CMK (cell line): ENCODE data around the gene FSTL4.

Experiments
- DNase-seq: peaks from one replicate; pipeline ENCODE4 v3.0.0-alpha.2; 2010; ENCODE audit warnings: low read depth

The FSTL4 gene

DNA sequence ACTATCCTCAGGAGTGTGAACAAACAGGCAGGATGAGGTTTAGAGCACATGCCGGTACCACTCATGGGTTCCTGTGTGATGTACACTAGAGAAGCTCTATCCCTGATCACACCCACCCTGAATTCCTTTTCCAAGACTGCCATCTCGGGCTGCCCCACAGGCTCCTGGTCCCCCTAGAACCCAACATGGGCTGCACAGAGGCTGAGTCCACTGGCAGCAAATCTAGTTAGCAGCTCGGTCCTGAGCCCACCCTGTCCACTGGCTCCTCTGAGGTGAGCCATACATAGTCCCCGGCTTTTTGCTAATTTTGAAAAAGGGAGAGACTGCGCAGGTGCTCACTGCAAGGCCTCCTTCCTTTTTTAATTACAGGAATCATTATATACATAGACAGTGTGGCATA lies 227.0 kb downstream of the FSTL4 start:
- DNase-seq: no peak

DNA sequence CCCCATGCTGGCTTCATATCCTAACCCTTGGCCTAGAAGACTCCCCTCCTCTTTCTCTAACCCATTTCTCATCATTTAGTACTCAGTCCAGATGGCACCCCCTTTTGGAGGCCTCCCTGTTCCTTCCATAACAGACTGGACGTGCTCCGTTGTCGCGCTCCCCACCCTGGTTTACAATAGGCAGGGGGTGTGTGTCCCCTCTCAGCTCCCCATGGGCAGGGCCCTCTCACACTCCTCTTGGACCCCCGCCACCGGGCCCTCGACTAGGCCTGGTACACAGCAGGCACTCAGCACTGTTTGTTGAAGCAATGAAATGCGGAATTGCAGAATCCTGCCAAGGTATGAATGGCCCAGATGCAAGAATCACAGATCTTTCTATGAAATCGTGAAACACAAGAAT lies 227.4 kb downstream of the FSTL4 start:
- no peak for DNase-seq

DNA sequence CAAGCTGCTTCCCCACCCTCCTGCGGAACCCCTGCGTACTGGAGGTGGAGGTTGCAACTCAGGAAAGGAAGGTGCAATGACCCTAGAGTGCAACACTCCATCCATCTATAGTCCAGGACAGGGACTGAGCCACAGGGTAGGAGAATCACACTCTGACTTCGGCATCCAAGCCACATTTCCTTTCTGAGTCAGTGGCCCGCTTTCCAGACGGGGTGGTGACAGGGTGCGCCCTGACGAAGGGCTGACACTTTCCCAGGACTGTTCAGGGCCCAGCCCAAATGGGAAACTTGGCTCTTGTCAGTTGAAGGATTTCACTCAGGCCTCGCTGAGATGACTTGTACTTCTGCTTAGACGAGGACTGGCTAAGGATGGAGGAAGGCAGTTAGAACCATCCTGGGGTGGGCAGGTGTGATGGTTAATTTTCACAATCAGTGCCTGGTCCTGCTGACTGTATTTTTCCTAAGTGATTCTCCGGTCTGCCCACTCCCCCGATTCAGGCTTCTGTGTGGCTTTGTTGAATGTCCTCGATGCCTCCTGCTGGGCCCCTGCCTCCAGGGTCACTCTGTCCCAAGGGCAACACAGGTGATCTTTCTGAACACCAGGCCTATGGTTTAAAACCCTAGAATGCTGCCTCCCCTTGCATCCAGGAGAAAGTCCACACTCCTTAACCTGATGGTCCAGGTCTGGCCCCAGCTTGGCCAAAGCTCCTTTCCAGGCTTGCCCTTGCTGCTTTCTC lies 228.1 kb downstream of the FSTL4 start:
- no peak for DNase-seq

DNA sequence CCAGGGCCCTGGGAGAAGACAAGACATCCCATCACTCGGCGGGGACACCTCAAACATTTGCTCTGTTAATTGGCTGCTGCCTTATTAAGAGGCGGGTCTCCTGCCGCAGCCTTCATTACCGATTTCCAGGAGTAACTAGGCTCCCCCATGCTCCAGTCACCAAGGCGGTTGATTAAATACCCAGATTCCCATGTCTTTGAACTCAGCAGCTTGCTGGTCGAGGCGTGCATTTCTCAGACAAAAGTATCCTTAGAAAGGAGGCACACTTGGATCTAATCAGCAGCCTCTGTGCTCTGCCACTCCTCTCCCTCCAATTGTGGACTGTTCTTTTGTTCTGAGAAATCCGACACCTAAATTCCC lies 228.8 kb downstream of the FSTL4 start:
- no peak for DNase-seq

DNA sequence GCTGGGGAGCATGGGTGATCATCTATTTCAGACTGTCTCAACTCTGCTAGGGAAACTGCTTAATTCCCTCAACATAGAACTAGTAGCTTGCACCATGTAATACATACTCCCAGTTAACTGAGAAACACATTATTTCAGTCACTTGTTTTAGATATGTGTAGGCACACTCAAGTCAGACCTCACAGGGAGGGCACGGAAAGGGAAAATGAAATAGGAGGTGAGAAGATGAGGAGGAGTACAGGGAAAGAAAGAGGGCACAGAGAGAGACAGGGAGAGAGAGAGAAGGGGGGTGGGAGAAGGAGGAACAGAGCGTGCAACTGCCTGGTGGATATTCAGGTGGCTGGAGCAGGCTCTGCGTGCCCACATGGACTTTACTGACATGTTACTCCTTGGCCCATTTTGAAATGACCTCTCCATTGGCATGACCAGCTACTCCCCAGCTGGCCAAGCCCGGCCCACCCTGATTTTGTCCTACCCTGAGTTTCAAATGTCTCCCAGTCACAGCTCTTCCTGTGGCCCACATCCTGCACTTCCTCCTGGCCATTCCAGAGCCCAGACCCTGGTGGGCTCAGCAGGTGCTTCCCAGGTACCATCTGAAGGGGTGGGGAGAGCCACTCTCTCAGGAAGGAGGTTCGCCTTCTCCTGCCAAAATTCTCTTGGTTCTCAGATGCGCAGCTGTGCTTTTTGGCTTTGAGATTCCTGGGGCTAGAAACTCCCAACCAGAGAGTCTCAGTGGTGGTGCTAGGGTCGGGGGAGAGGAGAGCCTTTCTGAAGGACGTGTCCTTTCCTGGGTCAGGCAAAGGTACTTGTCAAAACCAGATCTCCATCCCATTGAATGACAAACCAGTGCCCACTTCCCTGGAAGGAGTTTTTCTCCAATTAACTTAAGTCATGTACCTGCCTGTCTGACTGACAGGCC lies 229.4 kb downstream of the FSTL4 start:
- no peak for DNase-seq

DNA sequence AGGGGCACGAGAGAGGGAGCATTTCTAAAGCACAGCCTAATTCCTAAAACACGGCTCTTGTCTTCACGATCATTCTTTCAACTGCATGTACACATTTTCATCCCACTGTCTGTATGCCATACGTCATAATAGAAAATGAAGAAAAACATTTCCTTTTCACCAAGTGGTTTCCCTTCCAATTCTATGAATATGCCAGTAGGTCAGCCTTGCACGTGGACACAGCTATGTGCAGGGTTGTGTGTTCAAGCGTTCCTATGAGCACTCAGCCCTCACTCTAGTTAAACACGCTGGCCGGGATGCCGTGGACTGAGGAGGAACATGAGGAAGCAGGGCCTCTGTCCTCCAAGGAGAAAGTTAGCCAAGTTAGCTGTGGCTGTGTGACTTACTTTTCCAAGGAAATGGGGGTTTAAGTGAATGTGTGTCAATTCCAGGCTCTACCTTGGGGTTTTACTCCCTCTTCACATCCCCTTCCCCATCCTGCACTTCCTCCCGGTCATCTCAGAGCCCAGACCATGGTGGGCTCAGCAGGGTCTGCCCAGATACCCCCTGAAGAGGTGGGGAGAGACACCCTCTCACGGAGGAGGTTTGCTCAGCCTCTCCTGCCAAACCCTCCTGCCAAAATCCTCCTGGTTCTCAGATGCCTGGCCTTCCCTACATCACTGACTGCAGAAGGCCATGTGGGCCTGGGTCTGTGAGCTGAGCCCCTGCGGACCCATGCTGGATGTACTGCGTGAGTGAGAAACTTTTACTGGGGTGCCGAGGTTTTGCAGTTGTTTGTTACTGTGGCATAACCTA lies 230.6 kb downstream of the FSTL4 start:
- no peak for DNase-seq

DNA sequence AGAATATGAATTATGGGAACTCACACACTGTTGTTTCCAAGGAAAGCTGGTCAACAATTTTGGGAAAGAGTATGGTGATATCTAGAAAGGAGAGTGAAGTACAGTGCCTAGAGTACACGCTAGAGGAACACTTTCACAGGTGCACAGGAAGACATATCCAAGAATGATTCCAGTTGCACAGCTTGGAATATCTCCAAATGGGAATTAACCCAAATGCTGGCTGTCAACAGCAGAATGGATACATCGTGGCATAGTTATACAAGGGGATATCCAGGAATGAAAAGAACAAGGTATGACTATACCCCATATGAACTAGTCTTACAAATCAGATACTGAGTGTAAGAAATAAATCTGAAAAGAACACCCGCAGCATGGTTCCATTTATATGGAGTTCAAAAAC lies 231.3 kb downstream of the FSTL4 start:
- DNase-seq: no peak

DNA sequence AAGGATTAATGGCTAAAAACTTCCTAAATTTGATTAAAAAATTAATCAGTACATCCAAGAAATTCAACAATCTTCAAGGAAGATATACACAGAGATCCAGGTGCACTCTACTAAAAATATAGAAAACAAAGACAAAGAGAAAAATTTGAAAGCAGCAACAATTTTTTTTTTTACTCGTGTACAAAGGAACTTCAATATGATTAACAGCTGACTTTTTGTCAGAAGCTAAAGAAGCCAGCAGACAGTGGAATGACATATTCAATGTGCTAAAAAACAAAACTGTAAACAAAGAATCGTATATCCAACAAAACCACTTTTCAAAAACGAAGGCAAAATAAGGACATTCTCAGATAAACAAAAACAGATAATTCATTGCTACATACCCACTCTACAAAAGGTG lies 234.6 kb downstream of the FSTL4 start:
- no peak for DNase-seq

DNA sequence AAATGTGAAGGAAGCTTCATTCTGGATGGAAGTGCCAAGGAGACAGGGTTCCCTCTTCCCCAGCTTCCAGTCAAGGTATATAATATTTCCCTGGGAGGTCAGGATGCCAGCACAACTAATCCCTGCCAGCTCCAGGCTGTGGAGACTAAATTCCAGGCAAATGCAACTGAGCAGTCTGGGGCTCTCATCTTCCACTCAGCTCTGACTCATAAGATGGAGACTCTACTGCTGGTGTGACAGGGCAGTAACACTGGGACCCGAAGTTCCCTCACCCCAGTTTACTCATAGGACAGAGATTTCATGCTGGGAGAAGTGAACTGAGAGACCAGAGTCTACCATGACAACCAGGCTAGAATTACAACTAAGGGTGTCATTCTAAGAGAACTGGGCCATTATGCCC lies 235.4 kb downstream of the FSTL4 start:
- no peak for DNase-seq

DNA sequence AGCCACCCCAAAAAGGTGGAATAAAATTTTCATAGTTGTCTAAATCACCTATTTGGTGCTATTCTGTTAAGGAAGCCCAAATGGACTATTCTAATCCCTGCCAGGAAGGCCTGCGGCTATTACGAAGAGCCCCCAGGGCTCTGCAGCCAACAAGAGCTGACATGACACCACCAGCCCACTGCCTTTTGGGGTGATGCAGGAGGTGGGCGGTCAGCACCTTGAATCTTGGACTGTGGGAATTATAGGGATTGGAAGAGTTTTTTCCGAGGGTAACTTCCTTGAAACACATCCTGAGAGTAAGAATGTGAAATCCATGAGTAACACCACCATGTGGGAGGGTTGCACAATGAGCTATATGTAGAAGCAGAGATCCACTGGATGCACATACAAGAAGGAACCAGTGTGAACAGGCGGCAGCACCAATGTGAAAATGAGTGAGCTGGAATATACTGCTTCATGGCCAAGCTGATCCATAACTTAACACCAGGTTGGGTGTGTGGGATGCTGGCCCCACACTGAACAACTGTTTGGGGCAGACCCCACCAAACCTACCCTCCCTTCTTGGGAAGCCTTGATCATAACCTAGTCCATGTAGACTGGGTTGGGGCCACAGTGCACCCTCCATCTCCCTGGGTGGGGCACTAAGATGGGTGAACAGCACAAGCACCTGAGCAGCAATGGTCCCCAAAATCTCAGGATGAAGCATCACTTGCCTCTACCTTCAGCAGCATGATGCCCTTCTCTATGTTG lies 239.0 kb downstream of the FSTL4 start:
- DNase-seq: no peak

DNA sequence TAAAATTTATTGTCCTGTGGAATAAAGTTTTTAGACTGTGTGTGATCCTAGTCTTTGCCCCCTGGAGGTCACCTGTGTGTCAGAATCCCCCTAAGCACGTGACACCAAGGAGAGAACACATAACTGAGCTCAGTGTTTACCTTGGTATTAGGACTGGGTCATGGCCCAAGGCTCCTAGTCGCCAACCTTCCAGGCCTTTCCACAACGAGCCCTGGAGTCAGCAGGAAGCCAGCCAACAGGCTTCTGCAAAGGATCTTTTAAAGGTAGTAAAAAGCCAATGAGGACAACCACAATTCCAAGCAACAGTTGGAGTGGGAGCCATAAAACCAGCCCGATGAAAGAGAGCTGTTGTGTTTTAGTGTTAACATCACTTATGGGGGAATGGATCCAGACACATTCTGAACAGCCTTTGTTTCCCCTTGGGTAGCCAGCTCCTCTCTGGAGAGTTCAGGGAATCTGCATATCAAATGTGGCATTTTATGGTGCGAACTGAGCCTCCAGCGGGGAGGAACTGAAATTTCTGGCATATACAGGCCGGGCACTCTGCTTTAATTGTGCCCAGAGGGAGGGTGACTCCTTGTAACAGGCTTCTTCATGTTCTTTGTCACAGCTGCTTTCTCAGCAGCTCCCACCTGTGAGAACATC lies 239.9 kb downstream of the FSTL4 start:
- no peak for DNase-seq

DNA sequence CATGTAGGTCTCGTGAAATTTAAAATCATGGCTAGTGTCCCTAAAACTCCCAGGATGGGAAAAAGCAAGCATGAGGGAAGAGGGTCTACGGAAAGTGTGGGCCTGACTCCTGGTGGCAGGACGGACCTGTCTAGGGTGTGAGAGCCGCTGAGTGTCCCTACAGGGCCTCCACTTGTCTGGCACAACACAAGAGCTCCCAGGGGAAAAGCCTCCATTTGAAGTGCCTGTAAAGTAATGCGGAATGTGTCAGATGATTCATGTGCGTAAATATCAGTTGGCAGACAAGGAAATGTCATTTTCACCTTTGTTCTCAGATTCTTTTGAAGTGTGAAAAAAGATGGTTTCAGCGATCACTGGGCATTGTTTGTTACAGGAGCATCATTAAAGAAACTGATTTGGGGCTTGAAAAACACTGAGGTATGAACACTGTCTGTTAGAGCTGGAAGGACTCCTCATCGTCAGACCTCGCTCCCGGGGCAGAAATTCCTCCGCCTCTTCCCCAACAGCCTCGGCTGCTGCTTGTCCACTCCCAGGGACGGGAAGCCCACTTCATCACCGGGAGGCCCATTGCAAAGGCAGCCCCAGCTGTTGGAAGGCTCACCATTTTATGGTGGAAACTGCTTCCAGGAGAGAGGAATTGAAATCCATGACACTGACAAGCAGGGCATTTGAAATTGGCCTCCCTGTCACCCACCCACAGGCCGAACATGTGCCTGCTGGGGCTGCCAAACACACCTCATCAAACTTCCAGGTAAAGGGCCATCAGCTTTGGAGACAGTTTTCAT lies 240.8 kb downstream of the FSTL4 start:
- no peak for DNase-seq

DNA sequence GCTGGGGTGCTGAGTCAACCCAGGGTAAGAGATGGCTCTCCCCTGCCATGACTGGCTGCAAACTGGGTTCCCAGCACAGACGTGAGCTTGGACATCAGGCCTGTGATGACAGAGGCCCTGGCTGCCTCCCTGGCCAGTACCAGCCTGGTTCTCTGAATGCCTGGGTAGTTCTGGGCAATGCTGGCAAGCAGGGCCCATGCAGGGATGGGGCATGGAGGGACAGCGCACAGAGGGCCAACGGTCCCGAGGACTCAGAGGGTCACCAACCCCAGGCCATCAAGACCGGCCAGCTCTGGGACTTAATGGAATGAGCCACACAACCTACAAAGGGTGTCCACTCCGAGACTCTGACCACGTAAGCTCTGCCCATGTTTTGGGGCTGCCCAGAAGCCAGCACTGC lies 241.4 kb downstream of the FSTL4 start:
- DNase-seq: no peak

DNA sequence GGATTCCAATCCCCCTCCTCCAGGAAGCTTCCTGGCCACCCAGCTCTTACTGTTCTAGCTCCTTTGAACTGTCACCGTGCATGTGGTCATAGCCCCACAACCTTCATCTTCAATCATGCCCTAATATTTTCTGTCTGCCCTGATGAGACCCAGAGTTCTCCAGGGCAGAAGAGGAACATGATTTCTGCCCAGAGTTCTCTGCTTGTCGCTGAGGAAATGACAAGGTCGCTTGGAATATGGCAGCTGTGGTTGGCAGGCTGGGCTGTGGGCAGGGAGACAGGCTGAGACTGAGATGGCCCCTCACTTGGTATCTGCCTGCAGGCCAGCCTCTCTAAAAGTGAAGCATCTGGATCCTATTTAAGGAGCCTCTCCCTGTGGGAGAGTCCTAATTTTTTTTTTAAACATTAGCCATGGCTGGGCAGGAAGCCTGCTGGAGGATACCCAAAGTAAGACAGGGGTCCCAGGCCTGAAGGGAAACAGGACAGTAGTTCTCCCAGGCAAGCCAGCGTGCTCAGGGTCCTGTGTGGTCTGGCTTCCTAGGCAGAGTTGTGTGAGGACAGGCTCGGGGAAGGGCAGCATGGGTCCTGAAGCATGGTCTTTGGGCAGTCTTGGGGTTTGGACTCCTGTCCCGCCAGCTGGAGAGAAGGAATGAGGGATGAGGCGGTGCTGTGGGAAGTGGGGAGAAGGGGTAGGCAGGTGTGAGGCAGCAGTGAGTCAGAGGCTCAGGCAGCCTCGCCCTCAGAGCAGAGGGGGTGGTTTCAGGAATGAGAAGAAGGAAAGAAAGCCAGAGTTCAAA lies 242.1 kb downstream of the FSTL4 start:
- no peak for DNase-seq

DNA sequence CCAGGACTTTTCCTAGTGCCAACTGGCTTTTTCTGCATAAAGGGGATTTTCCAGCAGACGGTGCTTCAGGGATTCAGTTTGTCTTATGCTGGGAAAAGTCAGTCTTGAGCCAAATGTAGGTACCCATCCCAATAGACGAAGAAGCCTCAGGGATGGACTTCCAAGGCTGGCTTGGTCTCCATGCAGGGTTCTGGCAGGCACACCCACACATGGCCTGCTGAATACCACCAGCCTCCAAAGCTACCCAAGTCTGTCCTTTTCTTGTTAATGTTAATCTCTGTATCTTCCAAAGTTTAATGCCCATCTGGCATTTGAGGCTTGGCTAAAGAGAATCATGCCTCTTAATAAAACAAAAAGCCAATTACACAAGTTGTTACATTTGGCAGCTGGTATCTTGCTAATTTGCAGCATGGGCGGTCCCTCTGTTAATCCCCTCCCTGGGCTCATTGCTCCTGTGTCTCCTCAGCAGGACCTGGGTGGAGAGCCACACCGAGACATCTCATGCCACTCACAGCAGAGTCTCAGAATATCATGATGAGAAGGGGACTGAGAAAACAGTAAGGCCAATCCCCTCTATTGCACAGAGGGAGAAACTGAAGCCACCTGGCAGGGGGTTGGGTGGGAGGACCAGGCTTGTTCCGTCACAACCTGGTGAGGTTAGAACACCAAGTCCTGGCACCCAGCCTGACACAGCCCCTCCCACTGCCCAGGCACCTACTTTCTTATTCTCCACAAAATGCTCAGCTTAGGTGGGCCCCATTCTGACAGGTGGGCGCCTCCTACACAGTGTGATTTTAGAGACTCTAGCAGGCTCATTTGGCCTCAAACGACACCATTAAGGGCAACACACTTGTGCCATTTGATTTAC lies 243.2 kb downstream of the FSTL4 start:
- DNase-seq: no peak

DNA sequence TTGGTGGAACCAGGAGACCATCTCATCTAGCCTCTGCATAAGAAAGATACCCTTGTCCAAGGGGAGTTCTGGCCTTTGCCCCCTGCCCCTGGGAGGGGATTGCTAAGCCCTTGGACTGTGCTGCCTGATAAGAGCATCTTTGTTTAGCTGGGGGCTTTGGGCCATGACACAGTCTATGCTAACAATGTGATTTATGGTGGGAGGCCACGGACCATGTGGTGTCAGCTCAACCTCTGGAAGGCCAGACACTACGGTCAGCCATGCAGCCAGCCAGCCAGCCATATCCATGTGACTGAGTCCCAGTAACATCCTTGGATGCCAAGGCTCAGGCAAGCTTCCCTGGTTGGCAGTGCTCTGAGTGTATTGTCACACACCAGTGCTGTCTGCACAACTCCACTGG lies 244.4 kb downstream of the FSTL4 start:
- DNase-seq: no peak

DNA sequence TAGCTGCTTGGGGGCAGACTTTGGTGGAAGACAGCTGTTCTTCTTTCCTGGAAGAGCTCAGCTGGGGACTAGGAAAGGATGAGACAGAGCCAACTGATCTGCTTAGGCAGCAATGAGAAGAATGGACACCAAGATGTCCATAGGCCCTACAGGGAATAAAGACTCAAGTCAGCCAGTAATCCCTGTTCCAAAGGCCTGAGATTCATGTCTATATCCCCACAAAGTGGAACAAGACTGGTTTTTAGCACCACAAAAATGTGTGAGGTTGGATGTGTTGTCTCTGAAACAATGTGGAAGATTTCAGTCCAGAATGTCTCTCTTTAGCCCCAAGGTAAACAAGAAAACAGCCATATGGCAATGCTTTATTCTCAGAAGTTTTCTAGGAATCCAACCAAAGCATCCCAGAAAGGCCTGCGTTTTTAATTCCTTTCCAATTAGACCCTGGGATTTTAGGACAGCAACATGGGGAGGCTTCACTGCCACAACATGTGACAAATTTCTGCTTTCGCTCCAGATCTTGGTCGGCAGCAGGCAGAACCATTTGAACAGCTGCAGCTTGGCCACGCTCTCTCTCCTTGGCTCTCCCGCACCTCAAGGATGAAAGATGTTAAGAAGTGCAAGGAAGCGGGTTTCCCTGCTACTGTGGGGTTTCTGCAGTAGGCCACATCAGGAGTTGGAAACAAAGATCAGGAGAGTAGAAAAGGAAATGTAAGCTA lies 245.1 kb downstream of the FSTL4 start:
- no peak for DNase-seq

DNA sequence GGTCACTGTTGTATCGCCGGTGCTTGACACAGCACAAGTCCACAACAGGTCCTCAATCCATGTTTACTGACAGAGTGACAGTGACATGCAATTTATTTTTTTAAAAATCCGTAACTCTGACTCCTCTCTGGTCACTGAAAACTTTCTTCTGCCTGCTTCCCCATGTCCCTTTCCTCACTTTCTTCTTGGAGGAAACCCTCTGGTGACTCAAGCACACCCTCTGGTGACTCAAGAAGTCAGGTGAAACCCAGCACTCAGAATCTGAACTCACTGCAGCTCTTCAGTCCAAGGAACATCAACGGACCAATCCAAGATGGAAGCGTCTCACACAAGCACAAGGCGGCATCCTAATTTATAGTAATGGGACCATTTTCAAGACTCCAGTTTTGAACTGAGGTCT lies 245.9 kb downstream of the FSTL4 start:
- DNase-seq: no peak
